DMS79 treated with DMSO at 0.1 percent for 48 hours (cell line): Measurements from ENCODE around the gene EMC9.

Experiments used
- DNase-seq: peaks from one replicate; lab custom pipeline; 2025; lab: John Stamatoyannopoulos, UW

Gene EMC9

GRCh38 chr14:24149302-24149969 is 8.0 kb upstream of the EMC9 start:
- DNase-seq, result no peak

DNA sequence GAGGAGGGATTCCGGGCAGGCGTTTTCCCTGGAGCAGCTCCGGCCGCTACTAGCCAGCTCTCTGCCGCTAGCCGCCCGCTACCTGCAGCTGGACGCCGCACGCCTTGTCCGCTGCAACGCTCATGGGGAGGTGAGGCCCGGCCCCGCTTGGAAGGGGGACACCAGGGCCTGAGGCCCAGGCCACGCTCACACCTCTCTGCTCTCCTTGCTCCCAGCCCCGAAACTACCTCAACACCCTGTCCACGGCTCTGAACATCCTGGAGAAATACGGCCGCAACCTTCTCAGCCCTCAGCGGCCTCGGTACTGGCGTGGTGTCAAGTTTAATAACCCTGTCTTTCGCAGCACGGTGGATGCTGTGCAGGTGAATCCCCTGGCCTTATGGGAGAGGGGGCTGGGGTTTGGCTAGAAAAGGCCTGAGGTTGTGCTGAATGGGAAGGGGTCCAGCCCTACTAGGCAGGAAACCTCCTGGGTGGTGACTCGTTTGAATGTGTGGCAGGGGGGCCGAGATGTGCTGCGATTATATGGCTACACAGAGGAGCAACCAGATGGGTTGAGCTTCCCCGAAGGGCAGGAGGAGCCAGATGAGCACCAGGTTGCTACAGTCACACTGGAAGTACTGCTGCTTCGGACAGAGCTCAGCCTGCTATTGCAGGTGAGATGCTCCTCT is 6.5 kb upstream of the EMC9 start:
- DNase-seq, result no peak

DNA sequence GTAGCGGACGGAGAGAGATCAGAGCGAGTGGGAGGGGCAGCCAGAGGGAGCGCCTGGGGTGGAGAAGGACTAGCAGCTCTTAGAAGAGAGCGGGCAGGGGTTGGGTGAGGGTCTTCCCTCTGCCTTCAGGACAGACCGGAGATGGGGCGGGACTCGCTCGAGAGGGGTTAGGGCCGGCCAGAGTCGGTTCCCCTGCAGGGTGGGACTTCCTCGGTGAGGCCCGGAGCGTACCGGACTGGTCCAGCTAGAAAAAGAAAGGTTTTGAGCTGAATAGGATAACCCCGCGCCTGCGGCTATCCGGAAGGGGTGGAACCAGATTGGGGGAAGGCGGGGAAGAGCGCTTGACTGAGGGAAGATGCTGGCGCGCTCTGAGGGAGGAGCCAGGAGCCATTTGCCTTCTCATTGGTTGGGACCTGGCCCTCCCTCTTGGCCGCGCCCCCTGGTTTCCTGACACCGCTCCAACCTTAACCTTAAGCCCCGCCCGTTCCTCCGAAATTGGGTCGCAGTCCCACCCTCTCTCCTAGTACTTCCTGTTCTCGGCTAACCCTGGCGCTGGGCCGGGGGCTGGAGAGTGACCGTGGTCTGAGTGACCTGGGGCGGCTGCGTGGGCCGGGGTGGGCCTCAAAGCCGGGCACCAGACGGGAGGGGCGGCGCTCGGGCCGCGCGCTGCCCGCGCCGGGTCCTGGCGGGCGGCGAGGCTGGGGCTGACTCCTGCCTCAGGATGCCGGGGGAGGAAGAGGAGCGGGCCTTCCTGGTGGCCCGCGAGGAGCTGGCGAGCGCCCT is 5.8 kb upstream of the EMC9 start, which contains the start of gene RNF31:
RNF31 (plus strand) TSS at position 521 of the 783 bp plus-strand sequence; CDS start at position 722, 201 bp downstream.
- DNase-seq, result peak; percentile 100

DNA sequence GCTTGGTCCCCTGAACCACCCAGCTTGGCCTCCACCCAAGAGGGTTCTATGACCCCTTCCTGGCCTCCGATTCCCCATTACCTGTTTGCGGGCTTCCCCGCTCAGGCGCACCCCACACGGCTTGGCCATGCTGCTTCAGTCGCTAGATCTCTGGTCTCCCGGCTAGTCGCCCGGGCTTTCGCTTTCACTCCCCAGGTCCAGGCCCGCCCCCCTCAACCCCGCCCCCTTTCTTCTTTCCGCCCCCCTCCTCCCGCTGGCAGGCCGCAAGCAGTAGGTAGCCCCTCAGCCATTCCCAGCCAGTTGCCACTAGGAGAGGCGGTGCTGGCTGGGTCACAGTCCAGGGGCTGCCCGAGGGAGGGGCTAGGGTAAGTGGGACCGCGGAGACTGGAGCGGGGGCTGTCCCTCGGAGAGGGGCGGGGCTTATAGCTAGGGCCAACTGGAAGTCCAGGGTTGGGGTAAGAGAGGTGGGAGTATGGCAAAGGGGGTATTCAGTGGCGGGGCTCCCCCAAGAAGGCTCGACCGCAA is 5.1 kb upstream of the EMC9 start, which contains the start of gene PSME2:
PSME2 (minus strand) TSS at position 158 of the 525 bp plus-strand sequence; CDS start at position 129, 29 bp downstream.
- DNase-seq, result peak; percentile 99

DNA sequence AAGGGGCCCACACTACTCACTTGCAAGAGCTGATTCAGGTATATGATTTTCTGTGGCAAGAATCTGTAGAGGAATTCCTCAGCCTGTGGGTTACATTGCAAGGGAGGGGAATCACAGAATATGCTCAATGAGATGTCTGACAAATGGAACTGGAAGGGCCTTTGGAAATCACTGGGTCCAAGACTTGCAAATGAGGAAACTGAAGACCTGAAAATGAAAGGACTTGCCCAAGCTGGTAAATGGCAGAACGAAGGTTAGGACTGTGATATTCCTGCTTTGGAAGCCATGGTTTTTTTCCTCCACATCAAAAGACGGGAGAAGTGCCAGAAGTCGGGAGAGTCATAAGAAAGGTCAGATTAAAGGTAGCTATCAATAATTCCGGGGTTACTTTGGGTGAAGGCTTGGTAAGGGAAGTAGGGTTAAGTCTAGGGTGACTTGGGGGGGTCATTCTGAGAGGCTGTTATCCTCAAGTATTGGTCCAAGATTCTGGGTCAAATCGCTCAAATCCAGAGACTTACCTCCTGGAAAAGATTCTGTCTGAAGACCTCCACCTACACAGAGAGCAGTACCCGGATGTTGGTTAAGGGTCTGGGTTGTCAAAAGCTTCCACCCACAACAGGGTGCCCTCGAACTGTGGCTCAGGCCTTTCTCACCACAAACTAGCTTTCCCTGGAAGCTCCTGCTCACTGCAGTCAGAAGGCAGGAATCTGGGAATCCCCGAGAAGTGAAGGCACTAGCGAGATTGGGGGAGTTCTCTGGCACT is 4.5 kb upstream of the EMC9 start:
- peak; percentile 39 for DNase-seq

GRCh38 chr14:24145219-24145618 is 3.8 kb upstream of the EMC9 start:
- DNase-seq, result no peak

GRCh38 chr14:24144451-24144850 is 3.1 kb upstream of the EMC9 start:
- DNase-seq, result no peak

- no peak for DNase-seq
Observed at GRCh38 chr14:24143511-24143910, 2.1 kb upstream of the EMC9 start.

DNA sequence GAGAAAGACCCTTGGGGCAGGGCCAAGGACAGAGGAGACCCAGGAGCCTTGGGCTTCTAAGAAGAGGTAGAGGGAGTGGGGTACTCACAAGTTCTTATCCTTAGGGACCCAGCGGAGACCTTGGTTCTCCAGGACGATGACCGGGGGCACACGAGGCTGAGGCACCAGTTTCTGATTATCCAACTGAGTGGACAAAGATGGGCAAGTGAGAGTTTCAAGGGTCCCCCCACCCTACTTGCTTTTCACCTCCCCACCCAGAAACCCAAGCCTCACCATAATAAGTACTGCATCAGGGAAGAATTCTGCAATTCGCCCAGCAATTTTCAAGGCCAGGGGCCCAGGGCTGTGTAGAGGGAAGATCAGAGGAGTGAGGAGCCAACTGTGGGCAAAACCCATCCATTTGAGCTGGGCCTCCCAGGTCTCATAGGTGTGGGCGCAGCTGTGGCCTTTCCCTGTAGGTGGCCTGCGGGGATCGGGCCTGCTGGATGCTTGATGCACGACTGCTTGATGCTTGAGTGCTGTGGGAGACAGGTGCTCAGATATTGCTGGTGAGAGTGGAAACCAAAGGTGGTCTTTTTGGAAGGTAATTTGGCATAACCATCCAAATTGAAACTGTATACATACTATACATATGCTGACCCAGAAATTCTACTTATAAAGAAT is 2.0 kb downstream of the EMC9 start:
- DNase-seq, result no peak

- DNase-seq, result no peak
Observed at GRCh38 chr14:24138396-24139271, 2.8 kb downstream of the EMC9 start.

- DNase-seq, result no peak
Observed at GRCh38 chr14:24137529-24138395, 3.6 kb downstream of the EMC9 start.

DNA sequence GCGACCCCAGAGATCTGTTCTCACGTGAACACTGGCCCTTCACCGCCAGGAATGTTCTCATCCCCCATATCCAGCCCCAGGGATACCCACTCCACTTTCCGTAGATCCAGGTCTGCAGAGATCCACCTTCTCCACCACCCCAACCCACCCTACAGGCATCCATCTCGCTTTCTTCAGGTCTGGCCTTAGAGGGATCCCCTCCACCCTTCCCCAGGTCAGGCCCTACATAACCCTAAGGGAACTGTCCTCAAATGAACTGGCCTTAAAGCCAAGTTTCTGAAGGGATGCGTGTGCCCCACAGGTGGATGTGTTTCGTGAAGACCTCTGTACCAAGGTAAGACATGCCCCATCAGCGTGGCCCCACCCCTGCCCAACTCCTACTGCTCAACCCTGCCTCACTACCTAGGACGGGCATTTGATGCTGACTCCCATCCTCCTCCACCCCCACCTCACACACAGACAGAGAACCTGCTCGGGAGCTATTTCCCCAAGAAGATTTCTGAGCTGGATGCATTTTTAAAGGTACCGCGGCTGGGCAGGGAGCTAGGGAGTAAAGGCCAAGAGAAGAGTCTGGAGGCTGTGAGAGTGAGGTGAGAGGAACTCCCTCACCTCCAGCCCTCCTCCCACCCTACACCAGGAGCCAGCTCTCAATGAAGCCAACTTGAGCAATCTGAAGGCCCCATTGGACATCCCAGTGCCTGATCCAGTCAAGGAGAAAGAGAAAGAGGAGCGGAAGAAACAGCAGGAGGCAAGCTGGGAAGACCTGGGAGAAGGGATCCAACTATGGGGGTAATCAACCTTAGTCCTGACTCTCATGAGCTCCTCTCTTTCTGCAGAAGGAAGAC is 4.5 kb downstream of the EMC9 start:
- DNase-seq, result no peak

GRCh38 chr14:24135834-24136683 is 5.3 kb downstream of the EMC9 start, which contains the start of gene PSME1:
PSME1 (plus strand) TSS chr14:24136194; CDS start chr14:24136263, 69 bp downstream.
- peak; percentile 96 for DNase-seq

GRCh38 chr14:24135584-24135833 is 5.9 kb downstream of the EMC9 start:
- peak; percentile 83 for DNase-seq

DNA sequence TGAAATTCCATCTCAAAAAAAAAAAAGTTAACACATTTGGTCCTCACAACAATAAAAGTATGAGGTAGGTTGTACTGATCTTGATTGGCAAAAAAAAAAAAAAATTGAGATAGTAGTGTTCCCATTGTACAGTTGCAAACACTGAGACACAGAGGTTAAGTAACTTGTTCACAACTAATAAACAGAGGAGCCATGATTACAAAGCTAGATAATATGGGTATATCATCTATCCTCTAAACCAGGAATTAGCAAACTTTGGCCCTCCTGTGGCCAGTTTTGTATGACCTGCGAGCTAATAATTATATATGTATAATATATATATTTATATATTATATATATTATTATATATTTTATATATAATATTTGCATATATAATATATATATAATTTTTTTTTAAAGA is 7.7 kb downstream of the EMC9 start:
- no peak for DNase-seq

DNA sequence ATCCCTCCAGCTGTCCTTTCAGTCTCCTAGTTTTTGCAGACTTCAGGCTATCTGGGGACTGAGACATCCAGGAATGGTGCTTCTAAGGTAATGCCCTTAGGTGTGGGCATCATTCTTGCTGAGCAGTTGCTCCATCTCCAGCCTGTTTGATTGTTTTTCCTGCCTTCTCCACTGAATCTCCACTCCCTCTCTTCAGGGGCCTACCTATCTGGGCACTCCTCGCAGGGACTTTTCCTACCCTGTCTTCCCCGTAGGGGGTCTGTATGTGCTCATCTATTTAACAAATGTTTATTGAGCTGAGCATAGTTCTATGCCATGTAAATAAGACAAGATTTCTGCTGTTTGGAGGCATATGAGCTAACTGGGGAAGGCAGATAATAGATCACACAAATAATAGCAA is 8.4 kb downstream of the EMC9 start:
- DNase-seq, result no peak

DNA sequence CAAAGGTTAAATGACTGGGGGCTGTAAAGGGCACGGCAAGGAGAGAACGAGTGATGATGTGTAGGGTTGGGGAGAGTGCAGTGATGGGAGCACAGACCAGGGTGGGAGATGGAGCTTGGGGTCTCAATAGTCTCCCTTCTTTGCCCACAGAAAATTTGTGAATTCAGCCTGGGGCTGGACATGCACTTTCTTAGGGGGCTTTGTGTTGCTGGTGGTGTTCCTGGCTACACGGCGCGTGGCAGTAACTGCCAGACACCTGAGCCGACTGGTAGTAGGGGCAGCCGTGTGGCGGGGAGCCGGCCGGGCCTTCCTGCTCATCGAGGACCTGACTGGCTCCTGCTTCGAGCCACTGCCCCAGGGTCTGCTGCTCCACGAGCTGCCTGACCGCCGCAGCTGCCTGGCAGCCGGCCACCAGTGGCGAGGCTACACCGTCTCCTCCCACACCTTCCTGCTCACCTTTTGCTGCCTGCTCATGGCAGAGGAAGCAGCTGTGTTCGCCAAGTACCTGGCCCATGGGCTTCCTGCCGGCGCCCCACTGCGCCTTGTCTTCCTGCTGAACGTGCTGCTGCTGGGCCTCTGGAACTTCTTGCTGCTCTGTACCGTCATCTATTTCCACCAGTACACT is 9.2 kb downstream of the EMC9 start:
- peak; percentile 49 for DNase-seq
